NCI-H2227 (cell line): ENCODE measurements around the gene UBALD1.

ENCODE experiments used
- DNase-seq: peaks from one replicate; lab custom pipeline; 2025; ENCODE audit not compliant: unreplicated experiment; lab: John Stamatoyannopoulos, UW

UBALD1 gene

DNA sequence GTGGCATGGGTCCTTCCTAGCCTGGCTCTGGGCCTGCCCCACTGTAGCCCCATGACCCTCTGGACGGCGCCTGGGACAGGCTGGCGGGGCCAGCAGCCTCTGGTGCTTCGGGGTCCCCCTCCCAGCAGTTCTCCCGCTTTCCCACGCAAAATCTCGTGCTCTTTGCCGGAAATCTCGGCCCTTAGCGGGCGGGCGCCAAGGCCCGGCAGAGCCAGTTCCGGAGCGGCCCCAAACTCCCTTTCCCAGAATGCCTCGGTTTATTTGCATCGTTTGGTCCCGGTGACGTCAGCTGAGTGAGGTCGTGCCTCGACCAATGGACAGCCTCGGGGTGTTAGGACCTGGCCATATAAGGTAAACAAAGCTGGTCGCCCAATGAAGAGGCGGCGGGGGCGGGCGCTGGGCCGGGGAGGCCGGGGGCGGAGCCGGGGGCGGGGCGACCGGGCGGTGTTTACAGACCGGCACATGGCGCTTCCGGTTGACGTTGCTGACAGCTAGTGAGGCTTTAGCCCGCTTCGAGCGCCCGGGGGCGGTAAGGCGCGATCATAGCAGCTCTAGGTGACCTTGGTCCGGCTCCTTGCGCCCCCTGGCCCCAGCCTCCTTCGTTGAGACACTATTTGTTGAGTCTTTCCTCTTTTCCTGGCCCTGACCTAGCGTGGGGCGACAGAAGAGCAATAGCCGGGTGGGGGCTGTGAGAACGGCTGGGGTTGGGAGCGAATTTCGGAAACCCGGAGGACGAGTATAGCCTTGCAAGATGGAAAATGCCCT is 1.5 kb upstream of the UBALD1 start:
- DNase-seq, result peak; percentile 100

DNA sequence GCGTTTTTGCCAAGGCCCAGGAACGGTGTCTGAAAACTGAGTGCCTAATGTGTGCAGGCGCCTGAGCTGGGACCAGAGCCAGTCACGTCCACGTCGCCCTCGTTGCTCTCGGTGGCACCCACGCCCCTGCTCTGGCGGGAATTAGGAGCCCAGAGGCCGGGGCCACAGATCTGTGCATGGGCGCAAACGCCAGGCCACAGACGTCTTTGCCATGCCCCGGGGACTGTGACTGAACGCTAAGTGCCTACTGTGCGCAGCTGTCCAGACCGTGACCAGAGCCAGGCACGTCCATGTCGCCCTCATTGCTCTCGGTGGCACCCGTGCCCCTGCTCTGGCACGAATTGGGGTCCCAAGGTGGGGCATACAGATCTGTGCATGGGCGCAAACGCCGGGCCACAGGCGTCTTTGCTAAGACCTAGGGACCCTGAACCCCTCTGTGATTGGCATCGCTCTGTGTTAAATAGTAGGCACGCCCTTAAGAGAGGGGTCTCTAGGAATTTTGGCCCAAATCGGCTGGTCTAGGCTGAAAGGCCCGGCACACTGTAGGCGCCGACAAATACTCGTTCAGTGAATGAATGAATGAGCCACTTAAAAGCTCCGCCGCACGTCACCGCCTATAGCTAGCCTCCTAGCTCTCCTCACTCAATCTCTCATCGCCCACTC is 827 bp upstream of the UBALD1 start:
- DNase-seq, result peak; percentile 32

DNA sequence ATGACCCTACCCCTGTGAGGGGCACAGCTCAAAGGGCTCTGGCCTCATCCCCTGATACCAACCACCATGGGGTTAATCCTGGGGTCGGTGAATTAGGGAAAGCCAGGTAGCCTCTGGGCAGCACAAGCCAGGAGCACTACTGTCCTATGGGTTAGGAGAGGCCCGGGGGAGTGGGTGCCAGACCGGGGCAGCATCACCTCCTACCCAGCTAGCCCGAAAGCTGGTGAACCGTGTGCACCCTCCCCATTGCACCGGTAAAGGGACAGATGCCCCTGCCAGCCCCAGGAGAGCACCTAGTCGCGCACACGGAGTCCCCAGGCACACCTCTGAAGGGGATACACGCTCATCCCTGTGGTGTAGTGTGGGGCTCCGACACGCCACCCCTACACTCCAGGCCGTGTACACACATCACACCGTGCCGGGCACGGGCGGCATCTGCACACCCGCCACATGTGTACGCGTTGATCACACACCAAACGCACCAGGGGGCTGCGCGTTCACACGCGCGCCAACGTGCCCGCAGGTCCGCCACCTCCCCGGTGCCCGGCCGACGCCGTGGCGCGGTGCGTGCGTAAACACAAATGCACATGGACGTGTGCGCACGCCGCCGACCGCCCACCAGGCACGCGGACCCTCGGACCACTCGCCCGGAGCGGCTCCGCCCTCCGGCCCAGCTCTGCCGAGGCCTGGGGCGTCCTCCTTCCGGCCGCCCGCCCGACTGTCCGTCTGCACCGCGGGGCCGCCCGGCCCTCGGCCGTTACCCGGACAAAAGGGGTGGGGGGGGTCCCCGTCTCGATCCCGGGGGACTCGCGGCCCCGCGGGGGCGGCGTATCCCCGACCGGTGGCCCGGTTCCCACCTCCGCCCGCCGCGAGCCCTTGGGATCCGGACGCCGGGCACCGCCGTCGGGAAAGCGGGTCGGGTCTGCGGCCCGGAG is 785 bp downstream of the UBALD1 start:
- peak; percentile 79 for DNase-seq

DNA sequence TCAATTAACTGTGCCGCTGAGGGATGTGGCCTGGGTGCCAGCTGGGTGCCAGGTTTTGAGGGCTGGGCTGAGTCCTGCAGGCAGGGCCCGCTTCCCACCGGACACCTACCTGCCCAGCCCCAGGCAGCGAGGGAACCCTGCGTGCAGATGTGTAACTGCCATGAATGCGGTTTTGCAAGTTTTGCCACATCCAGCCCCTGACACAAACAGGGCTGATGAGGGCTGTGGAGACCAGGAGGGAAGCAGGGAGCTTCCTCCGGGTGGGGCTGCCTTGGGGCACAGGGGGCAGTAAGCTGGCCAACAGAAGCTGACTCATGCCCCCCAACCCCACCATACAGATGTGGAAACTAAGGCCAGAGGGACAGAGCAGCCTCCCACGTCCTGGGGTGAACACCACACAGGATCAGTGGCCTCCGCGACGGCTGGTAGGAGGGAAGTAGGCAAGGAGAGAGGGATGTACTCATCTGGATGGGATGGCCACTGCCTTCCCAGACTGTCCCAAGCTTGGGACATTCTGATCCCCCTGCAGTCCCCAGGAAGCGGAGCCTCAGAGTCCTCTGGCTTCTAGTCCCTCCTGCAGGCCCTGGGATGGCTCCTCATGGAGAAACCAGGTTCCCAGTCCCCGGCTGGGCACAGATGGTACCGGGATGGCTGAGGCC is 1.6 kb downstream of the UBALD1 start:
- DNase-seq, result no peak

DNA sequence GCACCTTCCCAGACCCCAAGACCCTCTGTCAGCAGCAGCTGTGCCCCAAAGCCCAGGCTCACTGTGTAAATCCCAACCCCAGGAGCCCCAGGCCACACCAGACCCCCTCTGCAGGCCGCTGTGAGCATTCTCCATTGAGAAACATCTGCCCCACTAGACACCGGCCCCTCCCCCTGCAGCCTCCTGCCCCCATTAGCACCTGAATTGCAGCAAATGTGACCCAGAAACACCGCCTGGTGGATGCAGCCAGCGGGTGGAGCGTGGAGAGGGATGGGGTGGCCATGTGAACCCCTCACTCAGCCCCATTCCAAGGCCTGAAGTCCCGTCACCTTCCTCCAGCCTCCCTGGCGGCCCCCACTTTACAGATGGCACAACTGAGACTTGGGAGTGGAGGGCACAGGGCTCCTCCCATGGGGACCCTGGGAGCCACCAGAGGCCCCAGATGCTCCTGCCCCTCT is 2.2 kb downstream of the UBALD1 start:
- DNase-seq, result no peak

DNA sequence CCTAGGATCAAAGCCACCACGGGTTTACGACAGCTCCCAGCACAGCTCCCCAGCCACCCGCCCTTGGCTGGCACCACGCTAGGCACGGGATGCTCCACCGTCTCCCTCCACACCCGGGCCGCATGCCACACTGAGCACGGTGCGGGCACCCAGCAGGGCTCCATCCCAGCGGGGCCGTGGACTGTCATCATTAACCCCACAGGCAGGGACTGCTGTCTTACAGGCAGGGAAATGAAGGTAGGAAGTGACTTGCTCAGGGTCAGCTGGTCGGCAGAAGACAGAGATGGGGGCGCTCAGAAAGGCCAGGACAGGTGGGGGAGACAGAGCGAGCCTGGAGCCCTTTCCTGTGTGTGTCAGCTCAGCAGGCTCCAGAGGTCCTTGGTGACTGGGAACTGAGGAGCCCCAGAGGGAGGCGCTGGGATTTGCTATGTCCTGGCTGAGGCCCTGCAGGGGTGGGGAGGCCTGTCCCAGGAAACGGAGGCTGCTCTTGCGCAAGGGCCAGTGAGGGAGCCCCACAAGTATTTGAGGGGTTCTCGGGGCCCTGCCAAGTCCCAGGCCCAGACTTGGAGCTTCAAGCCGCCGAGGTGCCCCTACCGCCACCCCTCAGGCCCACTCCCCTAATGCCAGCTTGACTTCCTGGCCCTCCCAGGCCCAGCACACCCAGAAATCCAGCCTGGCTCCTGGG is 3.2 kb downstream of the UBALD1 start:
- DNase-seq, result no peak

DNA sequence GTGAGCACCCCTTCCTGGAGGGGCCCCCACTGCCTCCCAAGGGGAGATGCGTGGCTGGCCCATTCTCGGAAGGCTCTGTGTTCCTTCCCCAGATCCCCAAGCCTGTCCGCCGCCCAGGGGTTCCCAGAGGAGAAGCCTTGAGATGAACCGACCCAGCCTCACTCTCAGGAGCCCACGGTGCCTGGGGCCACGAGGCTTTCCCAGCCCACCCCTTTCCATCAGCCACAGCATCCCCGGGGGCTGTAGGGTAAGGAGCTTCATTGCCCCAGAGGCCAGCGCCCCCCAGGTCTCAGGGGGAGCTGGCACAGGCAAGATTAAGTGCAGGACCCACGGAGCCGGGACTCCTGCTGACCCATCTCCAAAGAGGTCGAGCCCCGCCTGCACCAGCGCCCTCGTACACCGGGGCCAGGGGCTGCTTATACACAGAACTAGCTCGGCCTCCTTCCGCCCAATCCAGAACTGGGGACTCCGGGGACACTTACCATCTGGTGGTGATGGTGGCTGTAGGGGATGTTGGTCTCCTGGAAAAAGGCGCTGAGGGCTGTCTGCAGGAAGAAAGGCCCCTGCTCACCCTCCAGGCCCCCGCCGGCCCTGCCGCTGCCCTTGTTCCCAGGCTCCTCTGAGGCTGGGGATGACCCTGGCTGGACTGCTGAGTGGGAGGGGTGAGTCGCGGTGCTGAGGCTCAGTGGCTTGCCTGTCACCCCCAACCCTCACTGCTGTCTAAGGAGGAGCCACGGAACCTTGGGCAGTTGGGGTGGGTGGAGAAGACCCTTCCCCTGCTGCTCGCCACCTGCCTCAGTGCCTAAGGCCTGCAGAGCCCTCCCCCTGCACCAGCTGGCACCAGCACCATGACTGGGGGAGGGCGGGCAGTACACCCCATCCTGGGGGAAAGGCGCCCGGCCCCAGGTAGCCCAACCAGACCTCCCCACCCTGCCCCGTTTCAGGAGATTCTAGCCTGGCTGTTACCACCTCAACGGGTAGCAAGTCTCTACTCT is 4.4 kb downstream of the UBALD1 start:
- no peak for DNase-seq

DNA sequence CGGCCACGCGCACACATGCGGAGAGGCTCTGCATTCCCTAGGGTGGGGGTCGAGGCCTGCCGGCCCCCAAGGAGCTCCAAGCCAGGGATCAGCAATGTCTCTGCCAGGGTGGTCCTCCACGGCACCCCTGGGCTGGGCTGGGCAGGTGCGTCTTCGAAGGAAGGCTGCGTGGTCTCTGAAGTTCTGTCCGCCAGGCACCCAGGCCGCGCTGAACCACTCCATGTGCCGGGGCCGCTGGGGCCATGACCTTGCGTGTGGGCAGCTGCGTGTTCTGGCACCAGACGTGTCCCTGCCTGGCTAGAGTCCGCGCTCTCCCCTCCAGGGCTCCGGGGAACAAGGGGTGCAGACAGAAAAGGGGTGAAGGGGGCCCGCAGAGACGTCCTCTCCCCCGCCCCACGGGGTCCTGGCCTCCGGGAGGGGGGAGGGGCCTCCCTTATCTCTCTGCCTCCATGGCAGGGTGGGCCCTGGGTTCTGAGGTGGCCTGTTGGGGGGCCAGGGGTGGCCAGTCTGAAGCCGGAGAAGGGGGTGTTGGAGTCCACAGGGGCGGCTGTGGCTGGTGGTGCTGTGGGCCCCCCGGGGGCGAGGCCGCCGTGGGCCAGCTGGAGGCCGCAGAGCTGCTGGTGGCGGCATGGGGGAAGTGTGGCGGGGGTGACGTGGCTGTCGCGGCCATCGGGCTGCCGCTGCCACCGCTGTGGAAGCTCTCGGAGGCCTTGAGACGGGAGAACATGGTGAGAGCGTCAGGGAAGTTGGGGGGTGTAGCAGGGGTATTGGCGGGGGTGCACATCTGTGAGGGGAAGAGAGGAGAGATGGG is 5.3 kb downstream of the UBALD1 start:
- no peak for DNase-seq

DNA sequence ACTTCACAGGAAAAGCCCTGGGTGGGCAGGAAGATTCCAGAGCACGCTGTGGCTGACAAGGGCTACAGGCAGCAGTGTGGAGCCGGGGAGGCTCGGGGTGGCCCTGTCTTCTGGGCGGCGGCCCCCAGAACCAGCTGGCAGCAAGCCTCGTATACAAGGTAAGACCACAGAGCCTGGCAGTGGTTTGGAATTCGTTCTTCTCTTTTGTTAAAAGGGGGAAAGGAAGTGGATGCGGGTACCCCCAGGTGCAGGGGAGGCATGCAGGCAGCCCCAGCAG is 6.0 kb downstream of the UBALD1 start:
- no peak for DNase-seq

DNA sequence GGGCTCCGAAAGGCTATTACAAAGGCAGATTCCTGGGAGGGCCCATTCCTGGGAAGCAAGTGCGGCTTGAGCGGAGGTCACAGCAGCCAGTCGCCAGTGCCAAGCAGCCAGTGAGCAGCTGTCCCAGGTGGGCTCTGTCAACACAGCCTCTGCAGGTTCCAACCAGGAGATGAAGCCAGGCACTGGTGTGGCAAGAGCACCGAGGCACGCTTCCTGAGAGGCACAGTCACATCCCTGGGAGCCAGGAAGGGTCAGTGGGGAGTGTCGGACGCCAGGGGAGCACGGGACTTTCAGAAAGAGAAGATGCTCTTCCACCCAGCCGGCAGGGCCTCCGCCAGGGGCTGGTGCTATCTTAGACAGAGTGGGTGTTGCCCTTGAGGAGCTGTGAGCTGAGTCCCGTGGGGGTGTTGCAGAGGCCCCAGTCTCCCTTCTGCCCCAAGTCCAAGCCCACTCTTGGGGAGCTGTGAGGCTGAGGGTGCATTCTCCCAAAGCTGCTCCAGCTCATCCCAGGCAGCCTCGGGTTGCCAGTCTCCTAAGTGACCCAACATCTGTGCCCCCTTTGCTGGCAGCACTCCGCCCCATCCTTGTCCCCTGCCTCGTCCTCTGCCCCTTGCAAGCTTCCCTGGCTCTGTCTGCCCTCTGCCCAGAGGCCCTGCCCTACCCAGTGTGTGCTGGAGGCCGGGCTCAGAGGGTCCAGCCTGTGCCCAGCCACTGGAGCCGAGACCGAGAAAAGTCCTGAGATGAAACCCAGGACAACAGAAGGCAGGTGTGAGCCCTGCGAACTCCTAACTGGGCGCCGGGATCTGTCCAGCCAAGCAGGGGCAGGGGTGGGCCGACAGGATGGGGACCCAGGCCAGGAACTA is 6.6 kb downstream of the UBALD1 start:
- no peak for DNase-seq

DNA sequence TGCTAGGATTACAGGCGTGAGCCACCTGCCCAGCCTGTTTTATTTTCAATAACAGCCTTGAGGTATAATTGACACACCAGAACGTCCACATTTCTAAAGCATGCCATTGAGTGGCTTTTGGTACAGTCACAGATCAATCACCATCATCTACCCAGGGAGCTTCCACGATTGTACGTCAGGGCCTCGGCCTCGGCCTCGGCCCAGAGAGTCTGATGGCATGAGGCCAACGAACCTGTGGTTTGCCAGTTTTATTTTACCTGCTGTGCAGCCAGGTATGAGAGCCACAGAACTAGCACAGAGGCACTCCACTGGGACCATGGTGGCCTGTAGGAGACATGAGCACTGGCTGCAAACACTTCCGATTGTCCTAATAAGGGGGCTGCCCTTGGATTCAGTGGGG is 8.3 kb downstream of the UBALD1 start:
- DNase-seq, result no peak

DNA sequence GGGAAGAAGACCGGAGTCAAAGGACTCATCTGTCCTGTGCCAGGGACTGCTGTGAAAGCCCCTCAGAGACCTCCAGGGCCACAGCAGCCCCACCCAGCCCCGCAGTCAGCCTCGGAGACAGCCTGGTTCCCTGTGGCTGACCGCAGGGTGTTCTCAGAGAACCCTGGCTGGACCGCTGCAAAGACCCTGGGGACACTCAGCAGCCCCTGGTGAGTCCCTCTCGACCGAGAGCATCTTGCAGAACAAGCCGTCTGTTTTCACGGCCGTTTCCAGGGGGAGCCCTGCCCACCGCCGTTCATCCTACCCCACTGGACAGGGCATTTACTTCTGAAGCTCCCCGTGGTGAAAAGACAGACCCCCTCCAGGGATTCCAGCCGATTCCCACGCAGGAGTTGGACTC is 10.3 kb downstream of the UBALD1 start:
- DNase-seq, result no peak

DNA sequence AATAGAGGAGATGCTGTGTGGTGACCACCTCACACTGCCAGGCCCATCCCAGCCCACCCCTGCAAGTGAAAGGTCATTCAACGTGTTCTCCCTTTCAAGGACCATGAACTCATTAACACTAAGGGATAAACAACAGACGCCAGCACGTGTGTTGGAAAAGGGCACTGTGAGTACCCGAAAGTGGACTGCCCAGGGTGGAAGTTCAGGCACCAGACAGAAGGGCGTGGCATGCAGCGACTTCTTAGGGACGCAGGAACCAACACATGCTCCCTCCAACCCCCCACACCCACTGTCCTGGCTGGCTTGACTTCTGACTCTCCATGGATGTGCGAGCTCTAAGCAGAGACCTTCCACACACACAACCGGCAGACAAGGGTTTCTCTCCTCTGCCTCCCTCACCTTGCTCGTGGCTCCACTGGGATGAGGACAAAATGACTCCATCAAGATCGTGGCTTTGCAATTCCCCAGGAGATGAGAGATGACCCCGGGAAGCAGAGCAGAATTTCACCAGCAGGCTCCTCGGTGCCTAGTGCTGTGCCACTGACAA is 11.0 kb downstream of the UBALD1 start:
- no peak for DNase-seq

DNA sequence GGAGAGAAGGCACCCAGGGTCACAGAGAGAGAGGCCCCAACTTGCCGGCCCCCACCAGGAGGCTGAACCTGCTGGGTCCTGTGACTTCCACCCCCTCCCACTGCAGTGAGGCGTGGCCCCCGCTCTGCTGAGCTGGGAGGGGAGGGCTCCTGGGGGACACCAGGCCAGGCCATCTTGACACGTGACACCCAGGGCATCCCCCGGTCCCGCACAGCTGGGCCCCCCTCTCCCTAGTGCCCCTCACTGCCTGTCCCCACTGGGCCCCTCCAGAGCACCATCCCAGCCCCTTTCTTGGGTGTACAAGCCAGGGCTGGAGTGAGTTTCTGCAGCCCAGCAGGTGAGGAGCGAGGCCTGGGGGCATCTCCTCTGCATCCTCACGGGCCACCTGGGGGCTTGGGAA is 12.4 kb downstream of the UBALD1 start:
- no peak for DNase-seq

DNA sequence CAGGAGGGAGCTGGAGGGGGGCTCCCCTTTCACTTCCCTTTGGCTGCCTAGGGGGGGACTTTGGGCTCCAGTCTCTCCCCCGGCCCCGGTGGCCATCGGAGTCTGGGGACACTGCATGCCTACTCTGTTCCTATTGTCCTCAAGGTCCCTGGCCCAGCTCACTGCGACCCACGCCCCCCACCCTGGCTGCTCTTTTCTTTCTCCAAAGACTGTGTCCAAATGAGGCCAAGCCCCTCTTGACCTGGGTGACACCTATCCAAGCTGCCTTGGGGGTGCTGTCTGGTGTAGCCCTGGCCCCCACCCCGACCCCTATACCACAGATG is 12.9 kb downstream of the UBALD1 start:
- no peak for DNase-seq

DNA sequence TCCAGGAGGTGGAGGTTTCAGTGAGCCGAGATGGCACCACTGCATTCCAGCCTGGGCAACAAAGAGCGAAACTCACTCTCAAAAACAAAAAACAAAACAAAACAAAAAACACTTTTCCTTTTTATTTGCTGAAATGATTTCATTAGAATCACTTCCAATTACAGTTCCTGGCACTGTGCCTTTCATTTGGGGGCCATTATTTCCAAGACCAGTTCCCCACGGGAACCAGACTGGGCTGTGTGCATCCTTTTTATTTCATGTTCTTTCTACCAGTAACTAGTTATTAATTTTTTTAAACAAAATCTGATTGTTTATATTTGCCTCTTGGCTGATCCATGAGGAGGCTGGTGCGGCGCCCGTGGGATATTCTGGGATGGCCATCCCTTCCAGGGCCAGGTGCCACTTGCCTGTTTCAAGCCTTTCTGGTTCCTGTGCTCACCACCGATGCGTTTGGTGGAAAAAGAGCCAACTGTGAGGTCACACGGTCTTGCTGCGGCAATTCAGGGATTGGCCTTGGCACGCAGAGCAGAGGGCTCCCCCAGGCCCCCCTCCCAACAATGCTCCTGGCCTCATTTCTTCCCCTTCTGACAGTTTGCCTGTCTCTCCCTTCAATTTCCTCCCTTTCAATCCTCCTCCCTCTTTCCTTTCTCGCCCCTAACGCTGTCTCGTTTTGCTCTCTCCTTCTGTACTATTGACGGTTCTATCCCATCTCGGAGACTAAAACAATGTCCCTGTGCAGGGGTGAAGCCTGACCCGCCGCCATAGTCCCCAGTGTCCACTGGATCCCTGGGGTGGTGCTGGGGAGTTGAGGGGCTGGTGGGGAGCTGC is 13.4 kb downstream of the UBALD1 start:
- DNase-seq, result peak; percentile 31

DNA sequence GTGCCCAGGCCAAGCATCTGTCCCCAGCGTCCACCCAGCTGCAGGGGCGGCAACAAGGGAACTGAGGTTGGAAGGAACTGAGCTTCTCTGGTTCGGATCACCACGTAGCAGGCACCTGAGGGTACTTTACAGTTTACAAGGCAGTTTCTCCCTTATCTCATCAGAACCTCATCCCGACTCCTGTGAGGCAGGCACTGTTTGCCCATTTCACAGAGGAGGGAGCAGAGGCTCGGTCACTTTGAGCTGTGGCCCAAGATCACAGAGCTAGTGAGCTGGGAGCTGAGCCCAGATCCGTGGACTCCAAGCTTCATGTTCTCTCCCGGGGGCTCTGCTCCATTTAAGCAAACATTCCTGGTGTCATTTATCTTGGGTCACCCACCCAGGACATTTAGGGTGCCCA is 15.1 kb downstream of the UBALD1 start:
- no peak for DNase-seq
